ENCODE data around the gene SLC25A5. TPM values are rescaled to one million over a fixed set of nuclear protein-coding genes. Genes with fewer than 3 reads are reported as not detected.
"Not testable (repeated sequence)": the region's sequence is repeated elsewhere in the genome, so short reads cannot be mapped to it uniquely, and the experiment has no call there.

The SLC25A5 gene
- total RNA-seq, 4 donors from 2014 or later = 165 to 302 (median 209) TPM

GRCh38 chrX:119502727-119503483 lies 34.7 kb downstream of the SLC25A5 start:
- Histone ChIP-seq H3K36me3 (no peaks in the 10 kb centered on the region), H3K4me3 (no peak overlapping the region), H3K4me1 (peaks cover 0 to 5% (median 0%) of the 10 kb centered on the region in 3 donors), H3K9me3 (no peaks in the 10 kb centered on the region), H3K27ac (no peak overlapping the region), H3K27me3 (no peaks in the 10 kb centered on the region)
- 67% methylated on average over 2 of the region's 11 CpGs; no CpG with 5 or more reads in 1 of the 2 donors for WGBS, 2 donors (ENCODE audit: low coverage in 1 of 2)
- TF ChIP-seq EP300 (IDR thresholded peaks at IDR 0.05) (no peak), CTCF (IDR thresholded peaks at IDR 0.05) (no peak), POLR2AphosphoS5 (IDR thresholded peaks at IDR 0.05) (no peak), POLR2A (IDR thresholded peaks at IDR 0.05) (no peak)
- no peak for ATAC-seq

- no peak overlapping the region for H3K4me3 ChIP-seq
- peak; percentile 39 for ATAC-seq
- 0% methylated on average over 1 of the region's 2 CpGs; no CpG with 5 or more reads in 1 of the 2 donors for WGBS, 2 donors (ENCODE audit: low coverage in 1 of 2)
These were observed 35.2 kb downstream of the SLC25A5 start for GRCh38 chrX:119503484-119503861.

GRCh38 chrX:119505145-119505544 lies 36.9 kb downstream of the SLC25A5 start:
- not testable (repeated sequence) for H3K9me3 ChIP-seq, H3K27ac ChIP-seq, H3K4me1 ChIP-seq, H3K36me3 ChIP-seq, ATAC-seq, H3K4me3 ChIP-seq, H3K27me3 ChIP-seq
- WGBS, 2 donors (ENCODE audit: low coverage in 1 of 2) = 85% methylated on average over 7 of the region's 10 CpGs; no CpG with 5 or more reads in 1 of the 2 donors

More at GRCh38 chrX:119503484-119503861, 35.2 kb downstream of the SLC25A5 start:
- no peaks in the 10 kb centered on the region for H3K9me3 ChIP-seq
- H3K27ac ChIP-seq = peak overlapping the region in 1 of 4 donors; percentile 12
- TF ChIP-seq POLR2A (IDR thresholded peaks at IDR 0.05) (no peak), EP300 (IDR thresholded peaks at IDR 0.05) (no peak), CTCF (IDR thresholded peaks at IDR 0.05) (no peak), POLR2AphosphoS5 (IDR thresholded peaks at IDR 0.05) (no peak)
- H3K36me3 ChIP-seq = no peaks in the 10 kb centered on the region
- peaks cover 0 to 5% (median 0%) of the 10 kb centered on the region in 3 donors for H3K4me1 ChIP-seq
- H3K27me3 ChIP-seq = no peaks in the 10 kb centered on the region

- 73 to 82% methylated on average over 4 of the region's 4 CpGs for WGBS, 2 donors (ENCODE audit: low coverage in 1 of 2)
- no peak overlapping the region for H3K4me3 ChIP-seq
- TF ChIP-seq POLR2AphosphoS5 (IDR thresholded peaks at IDR 0.05) (no peak), EP300 (IDR thresholded peaks at IDR 0.05) (no peak), POLR2A (IDR thresholded peaks at IDR 0.05) (no peak), CTCF (IDR thresholded peaks at IDR 0.05) (no peak)
- H3K36me3 ChIP-seq = no peaks in the 10 kb centered on the region
- H3K9me3 ChIP-seq = no peaks in the 10 kb centered on the region
- no peaks in the 10 kb centered on the region for H3K27me3 ChIP-seq
- H3K27ac ChIP-seq = no peak overlapping the region
- peaks cover 0 to 5% (median 0%) of the 10 kb centered on the region in 3 donors for H3K4me1 ChIP-seq
- no peak for ATAC-seq
These were observed 37.7 kb downstream of the SLC25A5 start for GRCh38 chrX:119505945-119506344.

GRCh38 chrX:119507206-119507605 lies 39.0 kb downstream of the SLC25A5 start:
- Histone ChIP-seq H3K9me3 (no peaks in the 10 kb centered on the region), H3K4me1 (peaks cover 0 to 5% (median 0%) of the 10 kb centered on the region in 3 donors), H3K4me3 (no peak overlapping the region), H3K36me3 (no peaks in the 10 kb centered on the region), H3K27me3 (no peaks in the 10 kb centered on the region), H3K27ac (no peak overlapping the region)
- WGBS, 2 donors (ENCODE audit: low coverage in 1 of 2) = 55% methylated on average over 2 of the region's 6 CpGs; no CpG with 5 or more reads in 1 of the 2 donors
- TF ChIP-seq POLR2A (IDR thresholded peaks at IDR 0.05) = no peak
- TF ChIP-seq POLR2AphosphoS5 (IDR thresholded peaks at IDR 0.05) = no peak
- TF ChIP-seq EP300 (IDR thresholded peaks at IDR 0.05) = no peak
- no peak for ATAC-seq
